Stimulated activated CD8-positive, alpha-beta memory T cell treated with anti-CD3 and anti-CD28 coated beads, Interleukin-4, amount 100 ng/mL, for 24 hours (primary cell): Measurements from ENCODE around the gene IFNK.
A peak's percentile ranks its signal among the peaks of the same experiment; 100 is the strongest.

ENCODE experiments used
- DNase-seq: peaks from one replicate; pipeline ENCODE4 v3.0.0-alpha.2; 2020; ENCODE audit warnings: low read depth

Gene IFNK

GRCh38 chr9:27573634-27574590 lies 49.8 kb downstream of the IFNK start:
- DNase-seq = peak; percentile 85
